ENCODE measurements around the gene DYDC1. TPM values are rescaled to one million over a fixed set of nuclear protein-coding genes. Genes with fewer than 3 reads are reported as not detected.
"Not testable (repeated sequence)": the region's sequence is repeated elsewhere in the genome, so short reads cannot be mapped to it uniquely, and the experiment has no call there.

DYDC1 gene
- total RNA-seq, 1 donor from 2014 or later = not detected

DNA sequence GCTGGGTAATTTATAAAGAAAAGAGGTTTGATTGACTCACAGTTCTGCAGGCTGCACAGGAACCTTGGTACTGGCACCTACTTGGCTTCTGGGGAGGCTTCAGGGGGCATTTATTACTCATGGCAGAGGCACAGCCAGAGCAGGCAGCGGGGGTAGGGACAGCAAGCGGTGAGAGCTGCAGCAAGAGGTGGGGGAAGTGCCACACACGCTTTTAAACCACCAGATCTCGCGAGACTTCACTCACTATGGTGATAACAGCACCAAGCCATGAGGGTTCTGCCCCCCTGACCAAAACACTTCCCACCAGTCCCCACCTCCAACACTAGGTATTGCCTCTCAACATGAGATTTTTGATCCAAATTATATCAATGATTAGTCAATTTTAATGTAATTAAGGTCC lies 43.0 kb downstream of the DYDC1 start:
- no peak overlapping the region for H3K27ac Mint-ChIP-seq (ENCODE audit: unreplicated experiment)
- DNase-seq (ENCODE audit: low read depth) (no peak), FAIRE-seq (no peak)
- Histone ChIP-seq H4K20me1 (ENCODE audit: insufficient read depth, low read length) (no peaks in the 10 kb centered on the region), H3K27ac (ENCODE audit: low read depth, low read length) (no peak overlapping the region), H3K9ac (ENCODE audit: low read length) (no peak overlapping the region), H3K79me2 (ENCODE audit: insufficient read depth, low read length) (no peaks in the 10 kb centered on the region), H3K27me3 (ENCODE audit: insufficient read depth, low read length) (no peaks in the 10 kb centered on the region), H3K36me3 (ENCODE audit: insufficient read depth, low read length) (no peaks in the 10 kb centered on the region), H3K4me1 (ENCODE audit: insufficient read depth, low read length) (no peaks in the 10 kb centered on the region), H2AFZ (ENCODE audit: low read depth, low read length) (no peak overlapping the region), H3K4me3 (ENCODE audit: insufficient read depth, low read depth, low read length) (no peak overlapping the region), H3K9me3 (ENCODE audit: insufficient read depth, low read depth, low read length) (no peaks in the 10 kb centered on the region), H3K4me2 (ENCODE audit: low read length) (no peak overlapping the region)
- no peaks in the 10 kb centered on the region for H3K36me3 Mint-ChIP-seq (ENCODE audit: low read depth, unreplicated experiment)
- no peak for TF ChIP-seq EZH2 (IDR thresholded peaks at IDR 0.05; ENCODE audit: insufficient read depth, low read length)
- TF ChIP-seq, protein P1, sequence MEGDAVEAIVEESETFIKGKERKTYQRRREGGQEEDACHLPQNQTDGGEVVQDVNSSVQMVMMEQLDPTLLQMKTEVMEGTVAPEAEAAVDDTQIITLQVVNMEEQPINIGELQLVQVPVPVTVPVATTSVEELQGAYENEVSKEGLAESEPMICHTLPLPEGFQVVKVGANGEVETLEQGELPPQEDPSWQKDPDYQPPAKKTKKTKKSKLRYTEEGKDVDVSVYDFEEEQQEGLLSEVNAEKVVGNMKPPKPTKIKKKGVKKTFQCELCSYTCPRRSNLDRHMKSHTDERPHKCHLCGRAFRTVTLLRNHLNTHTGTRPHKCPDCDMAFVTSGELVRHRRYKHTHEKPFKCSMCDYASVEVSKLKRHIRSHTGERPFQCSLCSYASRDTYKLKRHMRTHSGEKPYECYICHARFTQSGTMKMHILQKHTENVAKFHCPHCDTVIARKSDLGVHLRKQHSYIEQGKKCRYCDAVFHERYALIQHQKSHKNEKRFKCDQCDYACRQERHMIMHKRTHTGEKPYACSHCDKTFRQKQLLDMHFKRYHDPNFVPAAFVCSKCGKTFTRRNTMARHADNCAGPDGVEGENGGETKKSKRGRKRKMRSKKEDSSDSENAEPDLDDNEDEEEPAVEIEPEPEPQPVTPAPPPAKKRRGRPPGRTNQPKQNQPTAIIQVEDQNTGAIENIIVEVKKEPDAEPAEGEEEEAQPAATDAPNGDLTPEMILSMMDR (IDR thresholded peaks at IDR 0.05; ENCODE audit: insufficient read depth, low read depth, low read length) = no peak
- H3K4me1 Mint-ChIP-seq (ENCODE audit: low read depth, unreplicated experiment) = no peaks in the 10 kb centered on the region
- H3K4me3 Mint-ChIP-seq (ENCODE audit: unreplicated experiment) = no peak overlapping the region
- H3K9me3 Mint-ChIP-seq (ENCODE audit: unreplicated experiment) = peaks cover 16% of the 10 kb centered on the region
- no peaks in the 10 kb centered on the region for H3K27me3 Mint-ChIP-seq (ENCODE audit: low read depth, unreplicated experiment)

DNA sequence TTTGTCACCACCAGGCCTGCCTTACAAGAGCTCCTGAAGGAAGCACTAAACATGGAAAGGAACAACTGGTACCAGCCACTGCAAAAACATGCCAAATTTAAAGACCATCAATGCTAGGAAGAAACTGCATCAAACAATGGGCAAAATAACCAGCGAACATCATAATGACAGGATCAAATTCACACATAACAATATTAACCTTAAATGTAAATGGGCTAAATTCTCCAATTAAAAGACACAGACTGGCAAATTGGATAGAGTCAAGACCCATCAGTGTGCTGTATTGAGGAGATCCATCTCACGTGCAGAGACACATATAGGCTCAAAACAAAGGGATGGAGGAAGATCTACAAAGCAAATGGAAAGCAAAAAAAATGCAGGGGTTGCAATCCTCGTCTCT lies 50.6 kb downstream of the DYDC1 start:
- not testable (repeated sequence) for H3K4me3 Mint-ChIP-seq (ENCODE audit: unreplicated experiment); H3K27me3 Mint-ChIP-seq (ENCODE audit: low read depth, unreplicated experiment); H3K9me3 ChIP-seq (ENCODE audit: insufficient read depth, low read depth, low read length); H3K36me3 ChIP-seq (ENCODE audit: insufficient read depth, low read length); H3K9ac ChIP-seq (ENCODE audit: low read length); H4K20me1 ChIP-seq (ENCODE audit: insufficient read depth, low read length); FAIRE-seq; H3K36me3 Mint-ChIP-seq (ENCODE audit: low read depth, unreplicated experiment); H3K27me3 ChIP-seq (ENCODE audit: insufficient read depth, low read length); H3K4me1 Mint-ChIP-seq (ENCODE audit: low read depth, unreplicated experiment); H3K4me1 ChIP-seq (ENCODE audit: insufficient read depth, low read length); H3K4me3 ChIP-seq (ENCODE audit: insufficient read depth, low read depth, low read length); H3K27ac Mint-ChIP-seq (ENCODE audit: unreplicated experiment); H3K27ac ChIP-seq (ENCODE audit: low read depth, low read length); DNase-seq (ENCODE audit: low read depth); H3K79me2 ChIP-seq (ENCODE audit: insufficient read depth, low read length); H2AFZ ChIP-seq (ENCODE audit: low read depth, low read length); H3K4me2 ChIP-seq (ENCODE audit: low read length)
- peaks cover 34% of the 10 kb centered on the region for H3K9me3 Mint-ChIP-seq (ENCODE audit: unreplicated experiment)

- DNase-seq (ENCODE audit: low read depth) (no peak), FAIRE-seq (no peak)
- Mint-ChIP-seq H3K27ac (ENCODE audit: unreplicated experiment) (no peak overlapping the region), H3K36me3 (ENCODE audit: low read depth, unreplicated experiment) (no peaks in the 10 kb centered on the region), H3K27me3 (ENCODE audit: low read depth, unreplicated experiment) (peaks cover 2% of the 10 kb centered on the region), H3K4me1 (ENCODE audit: low read depth, unreplicated experiment) (no peaks in the 10 kb centered on the region), H3K9me3 (ENCODE audit: unreplicated experiment) (peaks cover 10% of the 10 kb centered on the region), H3K4me3 (ENCODE audit: unreplicated experiment) (no peak overlapping the region)
- H3K79me2 ChIP-seq (ENCODE audit: insufficient read depth, low read length) = no peaks in the 10 kb centered on the region
- H3K4me2 ChIP-seq (ENCODE audit: low read length) = no peak overlapping the region
- H3K4me3 ChIP-seq (ENCODE audit: insufficient read depth, low read depth, low read length) = no peak overlapping the region
- no peak overlapping the region for H3K9ac ChIP-seq (ENCODE audit: low read length)
- H3K27me3 ChIP-seq (ENCODE audit: insufficient read depth, low read length) = no peaks in the 10 kb centered on the region
- H3K9me3 ChIP-seq (ENCODE audit: insufficient read depth, low read depth, low read length) = no peaks in the 10 kb centered on the region
- H4K20me1 ChIP-seq (ENCODE audit: insufficient read depth, low read length) = no peaks in the 10 kb centered on the region
- TF ChIP-seq, protein P1 (IDR thresholded peaks at IDR 0.05; ENCODE audit: insufficient read depth, low read depth, low read length) = no peak
- no peak for TF ChIP-seq EZH2 (IDR thresholded peaks at IDR 0.05; ENCODE audit: insufficient read depth, low read length)
- no peaks in the 10 kb centered on the region for H3K36me3 ChIP-seq (ENCODE audit: insufficient read depth, low read length)
- no peak overlapping the region for H2AFZ ChIP-seq (ENCODE audit: low read depth, low read length)
- no peak overlapping the region for H3K27ac ChIP-seq (ENCODE audit: low read depth, low read length)
- H3K4me1 ChIP-seq (ENCODE audit: insufficient read depth, low read length) = no peaks in the 10 kb centered on the region
Measured at GRCh38 chr10:80296942-80297341, 59.6 kb downstream of the DYDC1 start.
